ENCODE results near the gene PTPRQ.

Gene PTPRQ

DNA sequence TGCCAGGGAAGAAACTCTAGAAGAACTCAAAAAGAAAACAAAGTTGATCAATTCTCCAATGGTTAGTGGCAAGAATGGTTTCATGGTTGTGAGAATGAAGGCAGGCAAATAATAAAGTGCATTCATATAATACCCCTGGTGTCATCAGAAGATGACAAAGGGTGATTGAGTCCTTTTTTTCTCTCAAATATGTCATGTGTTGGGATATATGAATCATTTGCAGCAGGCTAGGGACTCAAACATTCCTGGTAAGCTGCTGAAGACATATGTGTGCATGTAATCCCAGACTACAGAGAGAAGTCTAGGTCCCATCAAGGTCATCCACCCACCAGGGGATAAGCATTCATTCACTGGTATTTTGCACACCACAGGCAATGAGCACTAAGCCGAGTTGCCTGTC is 181.0 kb downstream of the PTPRQ start:
- H3K4me1 ChIP-seq: peaks cover 0 to 15% (median 0%) of the 10 kb centered on the region in 4 donors
- DNase-seq: no peak
- intact Hi-C loops (cut with DNase I; ENCODE audit: low total_unique reads): no loop called here
- TF ChIP-seq, protein P1, sequence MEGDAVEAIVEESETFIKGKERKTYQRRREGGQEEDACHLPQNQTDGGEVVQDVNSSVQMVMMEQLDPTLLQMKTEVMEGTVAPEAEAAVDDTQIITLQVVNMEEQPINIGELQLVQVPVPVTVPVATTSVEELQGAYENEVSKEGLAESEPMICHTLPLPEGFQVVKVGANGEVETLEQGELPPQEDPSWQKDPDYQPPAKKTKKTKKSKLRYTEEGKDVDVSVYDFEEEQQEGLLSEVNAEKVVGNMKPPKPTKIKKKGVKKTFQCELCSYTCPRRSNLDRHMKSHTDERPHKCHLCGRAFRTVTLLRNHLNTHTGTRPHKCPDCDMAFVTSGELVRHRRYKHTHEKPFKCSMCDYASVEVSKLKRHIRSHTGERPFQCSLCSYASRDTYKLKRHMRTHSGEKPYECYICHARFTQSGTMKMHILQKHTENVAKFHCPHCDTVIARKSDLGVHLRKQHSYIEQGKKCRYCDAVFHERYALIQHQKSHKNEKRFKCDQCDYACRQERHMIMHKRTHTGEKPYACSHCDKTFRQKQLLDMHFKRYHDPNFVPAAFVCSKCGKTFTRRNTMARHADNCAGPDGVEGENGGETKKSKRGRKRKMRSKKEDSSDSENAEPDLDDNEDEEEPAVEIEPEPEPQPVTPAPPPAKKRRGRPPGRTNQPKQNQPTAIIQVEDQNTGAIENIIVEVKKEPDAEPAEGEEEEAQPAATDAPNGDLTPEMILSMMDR (IDR thresholded peaks at IDR 0.05): no peak
- no peaks in the 10 kb centered on the region for H3K36me3 ChIP-seq
- no peak overlapping the region for H3K27ac ChIP-seq
- no peaks in the 10 kb centered on the region for H3K27me3 ChIP-seq
- no peaks in the 10 kb centered on the region for H3K9me3 ChIP-seq
- H3K4me3 ChIP-seq: no peak overlapping the region

DNA sequence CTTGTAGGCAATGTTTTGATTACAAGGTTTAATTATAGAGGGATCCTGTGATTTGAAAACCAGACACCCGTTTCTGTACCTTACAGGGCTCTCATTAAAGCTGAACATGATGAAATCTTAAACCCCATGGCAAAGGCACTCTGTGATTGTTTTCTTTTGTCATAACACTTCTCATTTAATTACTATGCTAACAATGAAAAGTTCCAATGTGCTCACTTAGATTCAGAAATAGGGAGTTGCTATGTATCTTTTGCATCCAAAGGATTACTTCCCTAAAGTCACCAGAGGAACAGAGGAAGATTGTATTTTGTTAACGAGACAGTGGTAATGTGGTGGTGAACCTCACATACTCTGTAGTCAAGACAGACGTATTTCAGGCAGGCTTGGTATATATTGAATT is 181.9 kb downstream of the PTPRQ start:
- no peaks in the 10 kb centered on the region for H3K36me3 ChIP-seq
- TF ChIP-seq, protein P1 (IDR thresholded peaks at IDR 0.05): no peak
- intact Hi-C loops (cut with DNase I; ENCODE audit: low total_unique reads): no loop called here

DNA sequence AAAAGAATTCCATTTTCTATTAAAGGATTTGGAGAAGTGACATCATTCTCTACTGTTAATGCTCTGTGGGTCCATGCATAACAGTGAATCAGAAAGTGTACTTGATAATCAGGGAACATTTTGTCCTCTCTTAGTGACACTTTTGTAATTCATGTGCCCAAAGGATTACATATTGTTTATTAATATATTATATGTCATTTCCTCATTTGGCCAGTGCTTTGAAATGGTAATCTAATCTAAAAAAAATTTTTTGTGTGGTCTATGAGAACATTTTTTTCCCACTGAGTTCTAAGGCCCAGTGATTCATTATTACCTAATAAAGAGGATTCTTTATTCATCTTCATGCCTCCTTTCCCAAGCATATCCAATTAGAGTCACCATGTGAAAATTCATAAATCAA is 183.7 kb downstream of the PTPRQ start:
- intact Hi-C loops (cut with DNase I; ENCODE audit: low total_unique reads): no loop called here
- no peaks in the 10 kb centered on the region for H3K9me3 ChIP-seq
- peaks cover 0 to 15% (median 0%) of the 10 kb centered on the region in 4 donors for H3K4me1 ChIP-seq
- peak overlapping the region; percentile 20 for H3K27ac ChIP-seq
- H3K4me3 ChIP-seq: no peak overlapping the region
- H3K36me3 ChIP-seq: no peaks in the 10 kb centered on the region
- TF ChIP-seq, protein P1 (IDR thresholded peaks at IDR 0.05): no peak
- H3K27me3 ChIP-seq: no peaks in the 10 kb centered on the region
- no peak for DNase-seq

More for the DNA sequence above, 181.9 kb downstream of the PTPRQ start:
- peaks cover 0 to 15% (median 0%) of the 10 kb centered on the region in 4 donors for H3K4me1 ChIP-seq
- no peak overlapping the region for H3K4me3 ChIP-seq
- H3K27ac ChIP-seq: no peak overlapping the region
- DNase-seq: no peak
- H3K27me3 ChIP-seq: no peaks in the 10 kb centered on the region
- no peaks in the 10 kb centered on the region for H3K9me3 ChIP-seq

DNA sequence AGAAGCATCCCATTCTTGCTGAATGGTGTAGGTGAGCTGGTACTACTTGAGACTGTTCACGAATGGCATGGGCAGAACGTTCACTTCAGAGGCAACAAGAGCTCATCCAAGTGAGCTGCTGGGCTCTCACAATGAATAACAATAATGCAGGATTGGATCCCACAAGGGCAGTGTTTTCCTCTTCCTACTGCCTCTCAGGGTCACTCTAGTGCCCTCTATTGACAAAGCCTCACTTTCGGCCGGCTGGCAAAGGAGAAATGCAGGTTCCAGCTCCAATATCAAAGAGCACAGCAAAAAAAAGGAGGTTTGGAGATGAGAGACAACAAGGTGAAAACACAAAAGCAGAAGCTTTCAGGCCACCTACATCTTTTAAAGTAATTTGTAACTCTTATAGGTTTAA is 188.8 kb downstream of the PTPRQ start:
- H3K9me3 ChIP-seq: no peaks in the 10 kb centered on the region
- no peak overlapping the region for H3K4me3 ChIP-seq
- H3K4me1 ChIP-seq: peaks cover 0 to 9% (median 0%) of the 10 kb centered on the region in 4 donors
- intact Hi-C loops (cut with DNase I; ENCODE audit: low total_unique reads): no loop called here
- H3K27me3 ChIP-seq: no peaks in the 10 kb centered on the region
- no peaks in the 10 kb centered on the region for H3K36me3 ChIP-seq
- DNase-seq: no peak
- no peak overlapping the region for H3K27ac ChIP-seq
- TF ChIP-seq, protein P1 (IDR thresholded peaks at IDR 0.05): no peak

DNA sequence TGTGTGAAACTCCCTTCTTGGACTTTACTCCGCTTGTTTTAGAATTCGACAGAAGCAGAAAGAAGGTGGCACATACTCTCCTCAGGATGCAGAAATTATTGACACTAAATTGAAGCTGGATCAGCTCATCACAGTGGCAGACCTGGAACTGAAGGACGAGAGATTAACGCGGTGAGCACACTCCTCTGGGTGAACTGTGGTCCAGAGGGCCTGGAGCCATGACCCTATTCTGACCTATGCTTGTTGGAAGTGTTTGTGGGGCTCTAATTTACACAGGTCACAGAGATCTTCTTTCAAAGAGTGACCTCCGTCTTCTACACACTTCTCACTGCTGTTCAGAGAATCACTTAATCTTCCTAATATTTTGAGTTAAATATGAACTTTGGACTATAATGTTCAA is 190.9 kb downstream of the PTPRQ start:
- no peak overlapping the region for H3K4me3 ChIP-seq
- H3K4me1 ChIP-seq: no peaks in the 10 kb centered on the region
- no peak for DNase-seq
- TF ChIP-seq, protein P1 (IDR thresholded peaks at IDR 0.05): no peak
- no peaks in the 10 kb centered on the region for H3K27me3 ChIP-seq
- H3K36me3 ChIP-seq: no peaks in the 10 kb centered on the region
- intact Hi-C loops (cut with DNase I; ENCODE audit: low total_unique reads): no loop called here
- no peaks in the 10 kb centered on the region for H3K9me3 ChIP-seq
- no peak overlapping the region for H3K27ac ChIP-seq

DNA sequence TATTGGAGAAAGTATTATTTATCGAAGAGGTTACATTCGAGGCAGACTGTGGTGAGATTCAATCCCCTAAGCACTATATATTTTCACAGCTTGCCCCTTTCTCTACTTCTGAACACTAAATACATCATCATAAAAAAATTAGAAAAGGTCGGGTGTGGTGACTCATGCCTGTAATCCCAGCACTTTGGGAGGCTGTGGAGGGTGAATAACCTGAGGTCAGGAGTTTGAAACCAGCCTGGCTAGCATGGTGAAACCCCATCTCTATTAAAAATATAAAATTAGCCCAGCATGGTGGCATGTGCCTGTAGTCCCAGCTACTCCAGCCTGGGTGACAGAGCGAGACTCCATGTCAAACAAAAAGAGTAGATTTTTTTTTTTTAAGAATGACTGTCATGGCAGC is 192.8 kb downstream of the PTPRQ start:
- TF ChIP-seq, protein P1 (IDR thresholded peaks at IDR 0.05): no peak
- no peaks in the 10 kb centered on the region for H3K9me3 ChIP-seq
- H3K27me3 ChIP-seq: no peaks in the 10 kb centered on the region
- no peak overlapping the region for H3K27ac ChIP-seq
- H3K4me1 ChIP-seq: no peaks in the 10 kb centered on the region
- intact Hi-C loops (cut with DNase I; ENCODE audit: low total_unique reads): no loop called here
- DNase-seq: no peak
- H3K4me3 ChIP-seq: no peak overlapping the region
- H3K36me3 ChIP-seq: no peaks in the 10 kb centered on the region
